Prostate gland (tissue), 2 donors: ENCODE measurements around the gene MPST. TPM values are rescaled to one million over a fixed set of nuclear protein-coding genes. Genes with fewer than 3 reads are reported as not detected.

Experiments
- DNase-seq: peaks from one replicate; pipeline ENCODE4 v3.0.0-alpha.2; 2019; ENCODE audit warnings: low spot score
- H3K27ac ChIP-seq, 2 donors: fragments of 200-600 bp; sonication (generic); 2 replicates each; pipeline ENCODE4 v1.5.1; 2017 to 2019
- H3K27me3 ChIP-seq: fragments of 200-600 bp; sonication (generic); replicated peaks from 2 replicates; pipeline ENCODE4 v1.5.1; 2019; ENCODE audit not compliant: insufficient read depth
- H3K36me3 ChIP-seq, 2 donors: fragments of 200-600 bp; sonication (generic); 1 replicate in 1 of 2; 2 replicates in 1 of 2; pipeline versions ENCODE4 v1.5.1 to v1.8.1; 2017 to 2019
- H3K4me1 ChIP-seq: fragments of 200-600 bp; sonication (generic); replicated peaks from 2 replicates; pipeline ENCODE4 v1.5.1; 2019
- H3K4me3 ChIP-seq, 2 donors: fragments of 200-600 bp; sonication (generic); 2 replicates each; pipeline ENCODE4 v1.5.1; 2017 to 2019
- H3K9me3 ChIP-seq: fragments of 200-600 bp; sonication (generic); 2 replicates; pipeline ENCODE4 v1.5.1; 2017
- CTCF ChIP-seq, 4 experiments: fragments of 200-600 bp in 2 of 4; fragments of 450-650 bp in 2 of 4; sonication (generic) in 2 of 4; IDR thresholded peaks; 1 replicate in 3 of 4; 2 replicates in 1 of 4; pipeline ENCODE4 v1.5.1; 2016 to 2019; ENCODE audit warnings: antibody characterized with exemption in 4 of 4, mild to moderate bottlenecking in 2 of 4, moderate library complexity in 2 of 4
- POLR2A ChIP-seq: fragments of 450-650 bp; IDR thresholded peaks from one replicate; pipeline ENCODE4 v1.6.1; 2016; ENCODE audit warnings: antibody characterized with exemption, mild to moderate bottlenecking
- POLR2AphosphoS5 ChIP-seq: sonication (generic); formaldehyde crosslinking; IDR thresholded peaks from one replicate; pipeline ENCODE4 v1.6.1; 2017; ENCODE audit warnings: antibody characterized with exemption
- WGBS: methylation state at CpG from one replicate; pipeline ENCODE4 v1.1.5; 2018; 5-methylcytosine and 5-hydroxymethylcytosine counted together
- intact Hi-C: fragments of 100-400 bp; cut with DNase I; formaldehyde crosslinking; loops from one replicate; pipeline ENCODE4 v1.14.2; 2022
- total RNA-seq, 2 donors: library from RNA; depleted of rRNA; stranded (reverse); fragments of >200 nt; gene quantifications; one replicate each; pipeline ENCODE4 v1.1.0, GENCODE V29; 2016

Gene MPST
- total RNA-seq, 2 donors from 2014 or later = 136 to 192 TPM

GRCh38 chr22:37054056-37054395 is 34.5 kb downstream of the MPST start:
- DNase-seq = no peak
- Histone ChIP-seq H3K9me3 (no peaks in the 10 kb centered on the region), H3K36me3 (no peaks in the 10 kb centered on the region), H3K27ac (no peak overlapping the region), H3K27me3 (no peaks in the 10 kb centered on the region), H3K4me3 (no peak overlapping the region), H3K4me1 (peaks cover 3% of the 10 kb centered on the region)
- WGBS = 82% methylated on average over 8 of the region's 8 CpGs
- TF ChIP-seq POLR2A (no peak), POLR2AphosphoS5 (no peak), CTCF (IDR thresholded peaks at IDR 0.05) (no peak)
- intact Hi-C loops = no loop called here

- Histone ChIP-seq H3K4me1 (peaks cover 3% of the 10 kb centered on the region), H3K27ac (no peak overlapping the region), H3K27me3 (no peaks in the 10 kb centered on the region), H3K4me3 (no peak overlapping the region), H3K36me3 (no peaks in the 10 kb centered on the region), H3K9me3 (no peaks in the 10 kb centered on the region)
- no peak for DNase-seq
- WGBS = 93% methylated on average over 20 of the region's 20 CpGs
- TF ChIP-seq POLR2AphosphoS5 (no peak), CTCF (IDR thresholded peaks at IDR 0.05) (no peak), POLR2A (no peak)
- intact Hi-C loops = no loop called here
Observed at GRCh38 chr22:37054600-37055365, 35.2 kb downstream of the MPST start.

- TF ChIP-seq POLR2AphosphoS5 (no peak), POLR2A (no peak), CTCF (IDR thresholded peaks at IDR 0.05) (no peak)
- peaks cover 3% of the 10 kb centered on the region for H3K4me1 ChIP-seq
- H3K9me3 ChIP-seq = no peaks in the 10 kb centered on the region
- intact Hi-C loops = no loop called here
- WGBS = 97% methylated on average over 13 of the region's 13 CpGs
- no peaks in the 10 kb centered on the region for H3K27me3 ChIP-seq
- H3K27ac ChIP-seq = no peak overlapping the region
- no peak for DNase-seq
- H3K4me3 ChIP-seq = no peak overlapping the region
- H3K36me3 ChIP-seq = no peaks in the 10 kb centered on the region
Observed at GRCh38 chr22:37056246-37056645, 36.7 kb downstream of the MPST start.

- no peaks in the 10 kb centered on the region for H3K9me3 ChIP-seq
- intact Hi-C loops = no loop called here
- TF ChIP-seq CTCF (IDR thresholded peaks at IDR 0.05) (no peak), POLR2AphosphoS5 (no peak), POLR2A (no peak)
- DNase-seq = no peak
- WGBS = 87% methylated on average over 9 of the region's 9 CpGs
- no peaks in the 10 kb centered on the region for H3K27me3 ChIP-seq
- H3K27ac ChIP-seq = no peak overlapping the region
- no peaks in the 10 kb centered on the region for H3K4me1 ChIP-seq
- no peak overlapping the region for H3K4me3 ChIP-seq
- no peaks in the 10 kb centered on the region for H3K36me3 ChIP-seq
Observed at GRCh38 chr22:37057226-37057625, 37.7 kb downstream of the MPST start.

- no peaks in the 10 kb centered on the region for H3K27me3 ChIP-seq
- H3K4me3 ChIP-seq = no peak overlapping the region
- no peaks in the 10 kb centered on the region for H3K9me3 ChIP-seq
- intact Hi-C loops = no loop called here
- H3K36me3 ChIP-seq = no peaks in the 10 kb centered on the region
- H3K27ac ChIP-seq = no peak overlapping the region
- TF ChIP-seq CTCF (IDR thresholded peaks at IDR 0.05) (no peak), POLR2A (no peak), POLR2AphosphoS5 (no peak)
- no peaks in the 10 kb centered on the region for H3K4me1 ChIP-seq
- WGBS = 89% methylated on average over 12 of the region's 12 CpGs
- DNase-seq = no peak
Observed at GRCh38 chr22:37057796-37058510, 38.4 kb downstream of the MPST start.
